Prostate gland (tissue), 2 donors: ENCODE data around the gene ATP6V1B1.

ENCODE experiments used
- POLR2A ChIP-seq: fragments of 450-650 bp; IDR thresholded peaks from one replicate; pipeline ENCODE4 v1.6.1; 2016; ENCODE audit warnings: antibody characterized with exemption, mild to moderate bottlenecking
- POLR2AphosphoS5 ChIP-seq: sonication (generic); formaldehyde crosslinking; IDR thresholded peaks from one replicate; pipeline ENCODE4 v1.6.1; 2017; ENCODE audit warnings: antibody characterized with exemption
- TF ChIP-seq, protein P1 (sequence below), 4 experiments: fragments of 200-600 bp in 2 of 4; fragments of 450-650 bp in 2 of 4; sonication (generic) in 2 of 4; IDR thresholded peaks; 1 replicate in 3 of 4; 2 replicates in 1 of 4; pipeline ENCODE4 v1.5.1; 2016 to 2019; ENCODE audit warnings: antibody characterized with exemption in 4 of 4, mild to moderate bottlenecking in 2 of 4, moderate library complexity in 2 of 4

DNA sequence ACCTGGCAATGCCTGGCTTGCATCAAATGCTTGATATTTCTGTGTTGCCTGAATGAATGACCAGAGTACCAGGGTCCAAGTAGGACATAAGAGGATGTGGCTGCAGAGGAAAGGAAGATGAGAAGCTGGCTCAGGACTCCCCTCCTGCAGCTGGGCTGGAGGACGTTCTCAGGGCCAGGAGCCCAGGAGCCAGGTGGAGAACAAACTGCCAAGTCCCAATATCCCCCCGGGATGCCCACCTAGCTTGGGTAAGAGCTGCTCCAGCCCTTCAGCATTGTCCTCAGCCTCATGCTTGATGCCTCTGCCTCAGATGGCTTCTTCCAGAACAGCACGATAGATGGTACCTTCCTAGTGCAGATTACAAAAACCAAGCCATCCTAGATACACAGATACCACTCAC lies 8.6 kb upstream of the ATP6V1B1 start:
- TF ChIP-seq, protein P1, sequence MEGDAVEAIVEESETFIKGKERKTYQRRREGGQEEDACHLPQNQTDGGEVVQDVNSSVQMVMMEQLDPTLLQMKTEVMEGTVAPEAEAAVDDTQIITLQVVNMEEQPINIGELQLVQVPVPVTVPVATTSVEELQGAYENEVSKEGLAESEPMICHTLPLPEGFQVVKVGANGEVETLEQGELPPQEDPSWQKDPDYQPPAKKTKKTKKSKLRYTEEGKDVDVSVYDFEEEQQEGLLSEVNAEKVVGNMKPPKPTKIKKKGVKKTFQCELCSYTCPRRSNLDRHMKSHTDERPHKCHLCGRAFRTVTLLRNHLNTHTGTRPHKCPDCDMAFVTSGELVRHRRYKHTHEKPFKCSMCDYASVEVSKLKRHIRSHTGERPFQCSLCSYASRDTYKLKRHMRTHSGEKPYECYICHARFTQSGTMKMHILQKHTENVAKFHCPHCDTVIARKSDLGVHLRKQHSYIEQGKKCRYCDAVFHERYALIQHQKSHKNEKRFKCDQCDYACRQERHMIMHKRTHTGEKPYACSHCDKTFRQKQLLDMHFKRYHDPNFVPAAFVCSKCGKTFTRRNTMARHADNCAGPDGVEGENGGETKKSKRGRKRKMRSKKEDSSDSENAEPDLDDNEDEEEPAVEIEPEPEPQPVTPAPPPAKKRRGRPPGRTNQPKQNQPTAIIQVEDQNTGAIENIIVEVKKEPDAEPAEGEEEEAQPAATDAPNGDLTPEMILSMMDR (IDR thresholded peaks at IDR 0.05), result no peak
- TF ChIP-seq POLR2A, result no peak
- TF ChIP-seq POLR2AphosphoS5, result no peak
